GM06990 (cell line): ENCODE measurements around the gene TBC1D9B.

Source experiments
- DNase-seq: peaks from one replicate; pipeline ENCODE4 v3.0.0-alpha.2; 2011; ENCODE audit not compliant: insufficient read length; ENCODE audit errors: extremely low read depth
- H3K27me3 ChIP-seq: replicated peaks from 2 replicates; pipeline ENCODE4 v1.6.0; 2011; ENCODE audit warnings: low read length; ENCODE audit not compliant: control insufficient read depth, insufficient read depth
- H3K36me3 ChIP-seq: 2 replicates; pipeline ENCODE4 v1.5.1; 2011; ENCODE audit warnings: low read length; ENCODE audit not compliant: control insufficient read depth, insufficient read depth
- H3K4me3 ChIP-seq: replicated peaks from 2 replicates; pipeline ENCODE4 v1.5.1; 2011; ENCODE audit warnings: low read depth, mild to moderate bottlenecking, control low read depth, low read length
- CTCF ChIP-seq: IDR thresholded peaks from 2 replicates; pipeline ENCODE4 v1.5.1; 2011; ENCODE audit warnings: low read length, control low read depth, mild to moderate bottlenecking, inconsistent platforms; ENCODE audit not compliant: insufficient read depth, poor library complexity, severe bottlenecking

Gene TBC1D9B

GRCh38 chr5:179819296-179820126 is 88.2 kb downstream of the TBC1D9B start:
- no peak for TF ChIP-seq CTCF
- no peak overlapping the region for H3K4me3 ChIP-seq
- H3K27me3 ChIP-seq = no peaks in the 10 kb centered on the region
- peak; percentile 81 for DNase-seq
- peaks cover 7% of the 10 kb centered on the region for H3K36me3 ChIP-seq

GRCh38 chr5:179818746-179819295 is 88.9 kb downstream of the TBC1D9B start:
- H3K27me3 ChIP-seq = no peaks in the 10 kb centered on the region
- no peak for TF ChIP-seq CTCF
- DNase-seq = peak; percentile 90
- peaks cover 3% of the 10 kb centered on the region for H3K36me3 ChIP-seq
- peak overlapping the region; percentile 63 for H3K4me3 ChIP-seq

GRCh38 chr5:179817890-179818745 is 89.6 kb downstream of the TBC1D9B start:
- Histone ChIP-seq H3K36me3 (no peaks in the 10 kb centered on the region; the same call in 1 of the 2 replicates), H3K4me3 (peak overlapping the region; percentile 63)
- no peak for DNase-seq

GRCh38 chr5:179817470-179817840 is 90.2 kb downstream of the TBC1D9B start:
- H3K27me3 ChIP-seq = no peaks in the 10 kb centered on the region
- no peaks in the 10 kb centered on the region; the same call in 1 of the 2 replicates for H3K36me3 ChIP-seq
- no peak for TF ChIP-seq CTCF
- no peak for DNase-seq
- no peak overlapping the region for H3K4me3 ChIP-seq

More at GRCh38 chr5:179817890-179818745, 89.6 kb downstream of the TBC1D9B start:
- no peak for TF ChIP-seq CTCF
- no peaks in the 10 kb centered on the region for H3K27me3 ChIP-seq

- H3K36me3 ChIP-seq = no peaks in the 10 kb centered on the region; the same call in none of the 2 replicates
- no peak for DNase-seq
- H3K4me3 ChIP-seq = no peak overlapping the region; the same call in 1 of the 2 replicates
- TF ChIP-seq CTCF = no peak
- H3K27me3 ChIP-seq = no peaks in the 10 kb centered on the region
These were observed 90.8 kb downstream of the TBC1D9B start for GRCh38 chr5:179816796-179817469.
